ENCODE data around the gene MAPK11.
A peak's percentile ranks its signal among the peaks of the same experiment; 100 is the strongest.
"Not testable (repeated sequence)": the region's sequence is repeated elsewhere in the genome, so short reads cannot be mapped to it uniquely, and the experiment has no call there.

Gene MAPK11

GRCh38 chr22:50275181-50276055 is 5.2 kb upstream of the MAPK11 start:
- DNase-seq: no peak

GRCh38 chr22:50274771-50275170 is 4.6 kb upstream of the MAPK11 start:
- no peak for DNase-seq

- DNase-seq: peak in 1 of 2 experiments; percentile 39
Observed at GRCh38 chr22:50274311-50274710, 4.1 kb upstream of the MAPK11 start.

GRCh38 chr22:50273781-50274180 is 3.6 kb upstream of the MAPK11 start:
- not testable (repeated sequence) for DNase-seq

GRCh38 chr22:50273352-50273751 is 3.2 kb upstream of the MAPK11 start:
- not testable (repeated sequence) for DNase-seq

- no peak for DNase-seq
Observed at GRCh38 chr22:50272044-50272802, 2.0 kb upstream of the MAPK11 start.

- DNase-seq: no peak
Observed at GRCh38 chr22:50271519-50271970, 1.4 kb upstream of the MAPK11 start.

GRCh38 chr22:50270666-50271394 is 650 bp upstream of the MAPK11 start:
- peak in 1 of 2 experiments; percentile 17 for DNase-seq

- DNase-seq: no peak
Observed at GRCh38 chr22:50269573-50269969, 609 bp downstream of the MAPK11 start.

GRCh38 chr22:50268655-50269113 is 1.5 kb downstream of the MAPK11 start:
- DNase-seq: no peak

GRCh38 chr22:50267591-50268390 is 2.4 kb downstream of the MAPK11 start:
- no peak for DNase-seq

- DNase-seq: no peak
Observed at GRCh38 chr22:50266994-50267393, 3.2 kb downstream of the MAPK11 start.

- no peak for DNase-seq
Observed at GRCh38 chr22:50264946-50265669, 5.1 kb downstream of the MAPK11 start.

- DNase-seq: no peak
Observed at GRCh38 chr22:50264104-50264745, 6.0 kb downstream of the MAPK11 start.

GRCh38 chr22:50262973-50263617 is 7.1 kb downstream of the MAPK11 start:
- DNase-seq: no peak

GRCh38 chr22:50262460-50262911 is 7.7 kb downstream of the MAPK11 start:
- peak in 1 of 2 experiments; percentile 9 for DNase-seq

GRCh38 chr22:50261615-50262459 is 8.3 kb downstream of the MAPK11 start, which contains the start of gene MAPK12:
Gene MAPK12 (minus strand): TSS chr22:50261683. CDS start chr22:50261509, 174 bp downstream.
- peak in 1 of 2 experiments; percentile 12 for DNase-seq

GRCh38 chr22:50260801-50261614 is 9.2 kb downstream of the MAPK11 start:
- DNase-seq: peak in 1 of 2 experiments; percentile 38

Measured in SW 1271 (cell line).